IMR-90 (cell line): Measurements from ENCODE around the gene PLCB2. TPM values are rescaled to one million over a fixed set of nuclear protein-coding genes. Genes with fewer than 3 reads are reported as not detected.
A peak's percentile ranks its signal among the peaks of the same experiment; 100 is the strongest.

Source experiments
- ATAC-seq: fragments of 200-7000 bp; cut with Tn5 transposase; 2 replicates; pipeline ENCODE4 v1.9.1; 2020; ENCODE audit warnings: low read depth, mild to moderate bottlenecking, moderate library complexity
- BruUV-seq: library from RNA; stranded (reverse); fragments of 400-500 nt; replicated peaks from 2 replicates; lab custom pipeline; 2021; lab: Mats Ljungman, UMichigan
- CTCF ChIA-PET: fragments of 300-600 bp; formaldehyde crosslinking; extraction: SDS; loops from one replicate; lab custom pipeline; 2021; ENCODE audit warnings: antibody characterized with exemption; lab: Yijun Ruan, JAX
- POLR2A ChIA-PET: fragments of 300-600 bp; sonication (Branson Sonifier 250); formaldehyde crosslinking; loops from one replicate; lab custom pipeline; 2022; ENCODE audit warnings: antibody characterized with exemption; ENCODE audit not compliant: unreplicated experiment; lab: Charles Lee
- DNase-seq: peaks from one replicate; pipeline ENCODE4 v3.0.0; 2013
- H2AFZ ChIP-seq: replicated peaks from 2 replicates; pipeline ENCODE3; 2013; ENCODE audit warnings: low read length, mild to moderate bottlenecking; ENCODE audit not compliant: poor library complexity
- H2AK5ac ChIP-seq: 2 replicates; pipeline ENCODE4 v1.6.1; 2013; ENCODE audit warnings: low read depth, low read length, inconsistent platforms
- H2AK9ac ChIP-seq: replicated peaks from 2 replicates; pipeline ENCODE3; 2013; ENCODE audit warnings: mild to moderate bottlenecking, low read depth, low read length, moderate library complexity; ENCODE audit not compliant: poor library complexity
- H2BK120ac ChIP-seq: 2 replicates; pipeline ENCODE4 v1.6.1; 2013; ENCODE audit warnings: low read depth, low read length, inconsistent platforms
- H2BK15ac ChIP-seq: 3 replicates; pipeline ENCODE4 v1.6.1; 2013; ENCODE audit warnings: low read depth, low read length, inconsistent platforms
- H2BK20ac ChIP-seq: 2 replicates; pipeline ENCODE4 v1.6.1; 2013; ENCODE audit warnings: low read depth, mild to moderate bottlenecking, inconsistent platforms, low read length, moderate library complexity
- H2BK5ac ChIP-seq: 2 replicates; pipeline ENCODE4 v1.6.1; 2013; ENCODE audit warnings: mild to moderate bottlenecking, low read depth, low read length, inconsistent platforms; ENCODE audit not compliant: poor library complexity, severe bottlenecking
- H3K14ac ChIP-seq: replicated peaks from 2 replicates; pipeline ENCODE4 v1.6.1; 2013; ENCODE audit warnings: low read depth, low read length, inconsistent platforms
- H3K18ac ChIP-seq: 2 replicates; pipeline ENCODE4 v1.6.1; 2013; ENCODE audit warnings: low read depth, low read length, control low read depth
- H3K23ac ChIP-seq: 2 replicates; pipeline ENCODE4 v1.6.1; 2013; ENCODE audit warnings: low read depth, low read length, inconsistent platforms
- H3K27ac ChIP-seq: 2 replicates; pipeline ENCODE4 v1.5.1; 2013; ENCODE audit warnings: mild to moderate bottlenecking, control low read depth, low read length; ENCODE audit not compliant: insufficient read depth
- H3K27me3 ChIP-seq: 2 replicates; pipeline ENCODE4 v1.6.1; 2013; ENCODE audit warnings: low read length; ENCODE audit not compliant: control insufficient read depth, insufficient read depth
- H3K36me3 ChIP-seq: 2 replicates; pipeline ENCODE4 v1.6.1; 2013; ENCODE audit warnings: low read length, mixed read lengths; ENCODE audit not compliant: control insufficient read depth, insufficient read depth
- H3K4ac ChIP-seq: 2 replicates; pipeline ENCODE4 v1.6.1; 2013; ENCODE audit warnings: low read depth, low read length, inconsistent platforms
- H3K4me1 ChIP-seq: 2 replicates; pipeline ENCODE4 v1.6.1; 2013; ENCODE audit warnings: low read length, mixed read lengths; ENCODE audit not compliant: control insufficient read depth, insufficient read depth
- H3K4me2 ChIP-seq: 2 replicates; pipeline ENCODE4 v1.6.1; 2013; ENCODE audit warnings: low read depth, mild to moderate bottlenecking, control low read depth, low read length, moderate library complexity
- H3K4me3 ChIP-seq: 2 replicates; pipeline ENCODE4 v1.5.1; 2013; ENCODE audit warnings: low read depth, mild to moderate bottlenecking, control low read depth, low read length, moderate library complexity; ENCODE audit not compliant: insufficient read depth
- H3K56ac ChIP-seq: 2 replicates; pipeline ENCODE4 v1.6.1; 2013; ENCODE audit warnings: low read length, inconsistent platforms; ENCODE audit not compliant: insufficient read depth; ENCODE audit errors: extremely low read depth
- H3K79me1 ChIP-seq, 2 experiments: 2 replicates each; pipeline ENCODE4 v1.6.1; 2013; ENCODE audit warnings: low read length in 2 of 2, inconsistent platforms in 1 of 2, low read depth in 1 of 2
- H3K9ac ChIP-seq: 2 replicates; pipeline ENCODE4 v1.6.1; 2013; ENCODE audit warnings: low read depth, low read length, control low read depth
- H3K9me1 ChIP-seq: 2 replicates; pipeline ENCODE4 v1.6.1; 2013; ENCODE audit warnings: low read length, inconsistent platforms; ENCODE audit not compliant: insufficient read depth
- H3K9me3 ChIP-seq: 2 replicates; pipeline ENCODE4 v1.6.1; 2013; ENCODE audit warnings: low read length; ENCODE audit not compliant: control insufficient read depth, insufficient read depth
- H4K20me1 ChIP-seq: 2 replicates; pipeline ENCODE4 v1.6.1; 2013; ENCODE audit warnings: low read length, inconsistent platforms; ENCODE audit not compliant: insufficient read depth
- H4K5ac ChIP-seq: 2 replicates; pipeline ENCODE4 v1.6.1; 2013; ENCODE audit warnings: mild to moderate bottlenecking, low read depth, low read length, control low read depth
- H4K8ac ChIP-seq, 2 experiments: 2 replicates each; pipeline ENCODE4 v1.6.1; 2013; ENCODE audit warnings: low read depth in 2 of 2, low read length in 2 of 2, control low read depth in 1 of 2, inconsistent platforms in 1 of 2
- H4K91ac ChIP-seq: 2 replicates; pipeline ENCODE4 v1.6.1; 2013; ENCODE audit warnings: low read depth, low read length, inconsistent platforms; ENCODE audit not compliant: insufficient read depth
- BHLHE40 ChIP-seq: fragments of 150-350 bp; IDR thresholded peaks from 2 replicates; pipeline ENCODE4 v1.6.1; 2016; ENCODE audit warnings: mild to moderate bottlenecking, low read depth, low read length
- CEBPB ChIP-seq: IDR thresholded peaks from 2 replicates; pipeline ENCODE4 v1.6.1; 2012; ENCODE audit warnings: low read depth, low read length, improper control_type of control experiment
- CHD1 ChIP-seq: IDR thresholded peaks from 2 replicates; pipeline ENCODE4 v1.6.1; 2012; ENCODE audit warnings: low read depth, low read length, improper control_type of control experiment
- FOS ChIP-seq: fragments of 150-350 bp; IDR thresholded peaks from 2 replicates; pipeline ENCODE4 v1.6.1; 2016; ENCODE audit warnings: low read depth, low read length
- MAFK ChIP-seq: IDR thresholded peaks from 2 replicates; pipeline ENCODE4 v1.6.1; 2012; ENCODE audit warnings: low read depth, low read length, improper control_type of control experiment
- MAZ ChIP-seq: IDR thresholded peaks from 2 replicates; pipeline ENCODE4 v1.6.1; 2012; ENCODE audit warnings: low read depth, mild to moderate bottlenecking, low read length, improper control_type of control experiment, moderate library complexity, borderline replicate concordance
- NFE2L2 ChIP-seq: fragments of 150-350 bp; IDR thresholded peaks from 2 replicates; pipeline ENCODE4 v1.6.1; 2016; ENCODE audit warnings: low read depth, mild to moderate bottlenecking, low read length
- POLR2A ChIP-seq: IDR thresholded peaks from 2 replicates; pipeline ENCODE4 v1.6.1; 2012; ENCODE audit warnings: mild to moderate bottlenecking, low read depth, low read length
- RAD21 ChIP-seq: IDR thresholded peaks from 2 replicates; pipeline ENCODE4 v1.6.1; 2012; ENCODE audit warnings: low read length, improper control_type of control experiment
- RCOR1 ChIP-seq: IDR thresholded peaks from 2 replicates; pipeline ENCODE4 v1.6.1; 2012; ENCODE audit warnings: mild to moderate bottlenecking, low read length, improper control_type of control experiment; ENCODE audit not compliant: insufficient replicate concordance
- RFX5 ChIP-seq: IDR thresholded peaks from 2 replicates; pipeline ENCODE4 v1.8.0; 2012; ENCODE audit warnings: low read depth, mild to moderate bottlenecking, low read length, moderate library complexity
- SMC3 ChIP-seq: fragments of 150-350 bp; IDR thresholded peaks from 2 replicates; pipeline ENCODE4 v1.6.1; 2016; ENCODE audit warnings: low read depth, mild to moderate bottlenecking, antibody characterized with exemption, low read length, moderate library complexity
- WGBS, 2 experiments: methylation state at CpG; one replicate each; pipeline versions ENCODE4 v1.1.5 to v1.1.7; 2013; ENCODE audit warnings: missing lambda C conversion rate in 2 of 2; ENCODE audit not compliant: insufficient read length in 1 of 2; ENCODE audit errors: extremely low coverage in 2 of 2; 5-methylcytosine and 5-hydroxymethylcytosine counted together
- dilution Hi-C: fragments of 300-500 bp; cut with HindIII; formaldehyde crosslinking; loops from one replicate; pipeline ENCODE4 v1.14.3; 2018; ENCODE audit warnings: low sequenced_read_pairs; ENCODE audit not compliant: unreplicated experiment
- in situ Hi-C: fragments of 300-500 bp; cut with MboI; formaldehyde crosslinking; loops from 3 replicates; pipeline ENCODE4 v1.14.3; 2019; ENCODE audit warnings: low sequenced_read_pairs, inconsistent platforms, mixed read lengths
- intact Hi-C: fragments of 100-400 bp; cut with micrococcal nuclease; formaldehyde crosslinking; loops from 2 replicates; pipeline ENCODE4 v1.10.0; 2022
- polyA plus RNA-seq, 3 experiments: library from polyadenylated mRNA; depleted of rRNA; stranded (reverse); fragments of >200 nt; gene quantifications; 2 replicates each; pipeline ENCODE4 v1.2.3, GENCODE V29; 2012; ENCODE audit warnings: low replicate concordance in 1 of 3
- total RNA-seq: library from RNA; depleted of rRNA; stranded (reverse); fragments of >200 nt; gene quantifications from 2 replicates; pipeline ENCODE4 v1.2.3, GENCODE V29; 2012
- TF ChIP-seq, protein P1 (sequence below): conservative IDR thresholded peaks from 2 replicates; pipeline ENCODE4 v1.5.1; 2012; ENCODE audit warnings: mild to moderate bottlenecking, low read depth, low read length, improper control_type of control experiment
- TF ChIP-seq, protein P2 (sequence below): fragments of 150-350 bp; IDR thresholded peaks from 2 replicates; pipeline ENCODE4 v1.6.1; 2016; ENCODE audit warnings: low read depth, mild to moderate bottlenecking, low read length, moderate library complexity, borderline replicate concordance
- TF ChIP-seq, protein P3 (sequence below): fragments of 150-350 bp; IDR thresholded peaks from 2 replicates; pipeline ENCODE4 v1.6.1; 2017; ENCODE audit warnings: mild to moderate bottlenecking, antibody characterized with exemption, low read length, low read depth

Gene PLCB2
- total and polyA plus RNA-seq, 2 of the 4 experiments (the other 2 are of a cell fraction) = 0.18 to 1.4 TPM

DNA sequence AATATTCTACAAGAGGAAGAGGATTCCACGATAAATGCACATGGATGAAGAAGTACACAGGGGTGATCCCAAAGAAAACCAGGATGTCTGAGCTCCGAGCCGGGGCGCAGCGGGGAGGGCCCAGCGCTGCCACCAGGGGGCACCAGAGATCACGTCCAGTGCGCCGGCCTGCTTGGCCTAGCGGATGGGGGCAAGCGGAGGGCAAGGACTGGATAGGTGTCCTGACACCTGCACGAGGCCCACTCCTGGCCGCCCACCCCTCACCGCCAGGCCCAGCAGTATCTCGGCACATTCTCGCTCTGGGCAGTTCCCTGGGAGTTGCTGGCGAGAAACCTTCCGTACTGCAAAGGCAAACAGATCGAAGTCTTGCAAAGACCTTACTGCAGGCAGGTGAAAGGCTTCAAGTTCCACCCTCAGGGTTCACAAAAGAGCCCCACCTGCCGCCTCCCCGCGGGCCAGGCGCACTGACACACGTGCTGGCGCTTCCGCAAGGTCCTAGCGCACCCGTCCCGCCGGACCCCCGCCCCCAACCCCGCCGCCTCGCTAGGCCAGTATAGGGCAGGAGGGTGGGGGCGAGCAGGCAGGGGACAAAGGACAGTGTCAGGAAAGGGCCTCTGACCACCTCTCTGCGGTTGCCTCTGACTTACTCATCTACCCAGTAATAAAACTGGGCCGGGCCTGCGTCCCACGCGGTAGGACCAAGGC, 28.1 kb downstream of the PLCB2 start:
- H3K4me2 ChIP-seq = no peak overlapping the region
- no peak overlapping the region for H3K27ac ChIP-seq
- no peak overlapping the region for H3K4ac ChIP-seq
- H3K23ac ChIP-seq = no peak overlapping the region
- no peak overlapping the region for H3K56ac ChIP-seq
- no peaks in the 10 kb centered on the region for H3K79me1 ChIP-seq
- H4K20me1 ChIP-seq = no peaks in the 10 kb centered on the region
- no peak overlapping the region for H2BK120ac ChIP-seq
- H2BK20ac ChIP-seq = no peak overlapping the region
- no peaks in the 10 kb centered on the region for H3K9me3 ChIP-seq
- WGBS, 2 experiments = 4% methylated on average over 11 of the region's 40 CpGs; no CpG with 5 or more reads in 1 of the 2 experiments
- no peak overlapping the region for H4K5ac ChIP-seq
- H3K27me3 ChIP-seq = peaks cover 66% of the 10 kb centered on the region
- in situ Hi-C loops = loop anchor here (5.0 kb wide), 1 partner anchor 148 kb away; no protein-coding TSS in a partner anchor
- H3K36me3 ChIP-seq = no peaks in the 10 kb centered on the region
- H2BK5ac ChIP-seq = no peak overlapping the region
- no peak overlapping the region for H3K14ac ChIP-seq
- dilution Hi-C loops = no loop called here
- H2AK5ac ChIP-seq = no peak overlapping the region
- H3K4me1 ChIP-seq = peaks cover 4% of the 10 kb centered on the region
- H3K9ac ChIP-seq = no peak overlapping the region
- BruUV-seq = no TSS peak
- no peak overlapping the region for H2AK9ac ChIP-seq
- no peak overlapping the region for H4K8ac ChIP-seq
- H2BK15ac ChIP-seq = no peak overlapping the region
- ATAC-seq (peak; percentile 68), DNase-seq (no peak)
- H4K91ac ChIP-seq = no peak overlapping the region
- POLR2A ChIA-PET = no interaction called here
- H2AFZ ChIP-seq = peak overlapping the region; percentile 79
- intact Hi-C loops = loop anchor here (1.0 kb wide), 2 partner anchors 31 to 142 kb away; no protein-coding TSS in a partner anchor
- H3K4me3 ChIP-seq = no peak overlapping the region
- CTCF ChIA-PET = interaction anchor here (0.6 to 1.6 kb wide), 16 partner anchors 11 to 977 kb away, joined by 3 to 13 read pairs (median 4); partner anchors contain the start of genes INAFM2, IVD and PLCB2
- no peaks in the 10 kb centered on the region for H3K9me1 ChIP-seq
- H3K18ac ChIP-seq = no peak overlapping the region
- no peak for TF ChIP-seq BHLHE40
- TF ChIP-seq CHD1 = no peak
- TF ChIP-seq NFE2L2 = no peak
- TF ChIP-seq FOS = no peak
- TF ChIP-seq, protein P1, sequence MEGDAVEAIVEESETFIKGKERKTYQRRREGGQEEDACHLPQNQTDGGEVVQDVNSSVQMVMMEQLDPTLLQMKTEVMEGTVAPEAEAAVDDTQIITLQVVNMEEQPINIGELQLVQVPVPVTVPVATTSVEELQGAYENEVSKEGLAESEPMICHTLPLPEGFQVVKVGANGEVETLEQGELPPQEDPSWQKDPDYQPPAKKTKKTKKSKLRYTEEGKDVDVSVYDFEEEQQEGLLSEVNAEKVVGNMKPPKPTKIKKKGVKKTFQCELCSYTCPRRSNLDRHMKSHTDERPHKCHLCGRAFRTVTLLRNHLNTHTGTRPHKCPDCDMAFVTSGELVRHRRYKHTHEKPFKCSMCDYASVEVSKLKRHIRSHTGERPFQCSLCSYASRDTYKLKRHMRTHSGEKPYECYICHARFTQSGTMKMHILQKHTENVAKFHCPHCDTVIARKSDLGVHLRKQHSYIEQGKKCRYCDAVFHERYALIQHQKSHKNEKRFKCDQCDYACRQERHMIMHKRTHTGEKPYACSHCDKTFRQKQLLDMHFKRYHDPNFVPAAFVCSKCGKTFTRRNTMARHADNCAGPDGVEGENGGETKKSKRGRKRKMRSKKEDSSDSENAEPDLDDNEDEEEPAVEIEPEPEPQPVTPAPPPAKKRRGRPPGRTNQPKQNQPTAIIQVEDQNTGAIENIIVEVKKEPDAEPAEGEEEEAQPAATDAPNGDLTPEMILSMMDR = peak; percentile 89
- TF ChIP-seq RAD21 = peak; percentile 87
- 0 out of 2 replicates have a peak, but pooled peaks have one; percentile 63 for TF ChIP-seq MAZ
- TF ChIP-seq, protein P2, sequence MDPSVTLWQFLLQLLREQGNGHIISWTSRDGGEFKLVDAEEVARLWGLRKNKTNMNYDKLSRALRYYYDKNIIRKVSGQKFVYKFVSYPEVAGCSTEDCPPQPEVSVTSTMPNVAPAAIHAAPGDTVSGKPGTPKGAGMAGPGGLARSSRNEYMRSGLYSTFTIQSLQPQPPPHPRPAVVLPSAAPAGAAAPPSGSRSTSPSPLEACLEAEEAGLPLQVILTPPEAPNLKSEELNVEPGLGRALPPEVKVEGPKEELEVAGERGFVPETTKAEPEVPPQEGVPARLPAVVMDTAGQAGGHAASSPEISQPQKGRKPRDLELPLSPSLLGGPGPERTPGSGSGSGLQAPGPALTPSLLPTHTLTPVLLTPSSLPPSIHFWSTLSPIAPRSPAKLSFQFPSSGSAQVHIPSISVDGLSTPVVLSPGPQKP = no peak
- no peak for TF ChIP-seq MAFK
- TF ChIP-seq, protein P3, sequence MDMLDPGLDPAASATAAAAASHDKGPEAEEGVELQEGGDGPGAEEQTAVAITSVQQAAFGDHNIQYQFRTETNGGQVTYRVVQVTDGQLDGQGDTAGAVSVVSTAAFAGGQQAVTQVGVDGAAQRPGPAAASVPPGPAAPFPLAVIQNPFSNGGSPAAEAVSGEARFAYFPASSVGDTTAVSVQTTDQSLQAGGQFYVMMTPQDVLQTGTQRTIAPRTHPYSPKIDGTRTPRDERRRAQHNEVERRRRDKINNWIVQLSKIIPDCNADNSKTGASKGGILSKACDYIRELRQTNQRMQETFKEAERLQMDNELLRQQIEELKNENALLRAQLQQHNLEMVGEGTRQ = no peak
- TF ChIP-seq SMC3 = peak; percentile 95
- no peak for TF ChIP-seq CEBPB
- TF ChIP-seq RFX5 = no peak
- no peak for TF ChIP-seq RCOR1
- TF ChIP-seq POLR2A = no peak
